GM19372 (cell line): ENCODE measurements around the gene SCGB1C1.
"Not testable (repeated sequence)": the region's sequence is repeated elsewhere in the genome, so short reads cannot be mapped to it uniquely, and the experiment has no call there.

Experiments
- ATAC-seq: cut with Tn5 transposase; IDR thresholded peaks from one replicate; pipeline ENCODE4 v1.9.1; 2021; ENCODE audit warnings: mild to moderate bottlenecking, low read depth, moderate library complexity; ENCODE audit not compliant: unreplicated experiment

The SCGB1C1 gene

GRCh38 chr11:236774-237767 lies 44.2 kb downstream of the SCGB1C1 start, which contains the start of gene PSMD13:
TSS of gene PSMD13 (plus strand) at chr11:236976. CDS start at chr11:237050, 74 bp downstream.
- ATAC-seq: peak; percentile 77

GRCh38 chr11:238346-238745 lies 45.5 kb downstream of the SCGB1C1 start:
- not testable (repeated sequence) for ATAC-seq

- no peak for ATAC-seq
These were observed 47.4 kb downstream of the SCGB1C1 start for GRCh38 chr11:240315-240714.

- ATAC-seq: no peak
These were observed 48.8 kb downstream of the SCGB1C1 start for GRCh38 chr11:241634-242033.
